Measurements from ENCODE around the gene TRPV3.

Gene TRPV3

GRCh38 chr17:3551189-3551588 is 6.4 kb downstream of the TRPV3 start:
- DNase-seq (ENCODE audit: insufficient read length, low spot score): no peak
- TF ChIP-seq SPI1 (IDR thresholded peaks at IDR 0.05; ENCODE audit: low read depth, low read length) (no peak), POLR2A (IDR thresholded peaks at IDR 0.05; ENCODE audit: low read depth, low read length) (no peak), PAX5 (IDR thresholded peaks at IDR 0.05; ENCODE audit: insufficient read depth, low read length, severe bottlenecking) (no peak), TAF1 (IDR thresholded peaks at IDR 0.05; ENCODE audit: low read depth, low read length) (no peak), POU2F2 (IDR thresholded peaks at IDR 0.05; ENCODE audit: low read depth, low read length) (no peak), POLR2AphosphoS5 (IDR thresholded peaks at IDR 0.05; ENCODE audit: low read depth, low read length) (no peak)
- no peak for FAIRE-seq

DNA sequence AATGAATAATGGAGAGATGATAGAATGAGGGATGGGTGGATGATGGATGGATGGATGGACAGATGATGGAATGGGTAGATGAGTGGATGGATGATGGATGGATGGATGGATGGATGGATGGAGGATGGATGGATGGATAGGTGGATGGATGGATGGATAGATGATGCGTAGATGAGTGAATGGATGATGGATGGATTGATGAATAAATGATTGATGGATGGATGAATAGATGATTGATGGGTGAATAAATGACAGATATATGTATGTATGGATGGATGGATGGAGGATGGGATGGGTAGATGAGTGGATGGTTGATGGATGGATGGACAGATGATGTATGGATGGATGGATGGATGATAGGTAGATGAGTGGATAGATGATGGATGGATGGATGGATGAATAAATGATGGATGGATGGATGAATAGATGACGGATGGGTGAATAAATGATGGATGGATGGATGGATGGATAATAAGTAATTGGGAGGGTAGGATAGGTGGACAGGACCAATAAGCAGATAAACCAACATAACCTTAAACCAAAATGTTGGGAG is 7.9 kb downstream of the TRPV3 start:
- FAIRE-seq: no peak
- TF ChIP-seq POLR2A (IDR thresholded peaks at IDR 0.05; ENCODE audit: low read depth, low read length): no peak
- no peak for TF ChIP-seq TAF1 (IDR thresholded peaks at IDR 0.05; ENCODE audit: low read depth, low read length)
- no peak for TF ChIP-seq SPI1 (IDR thresholded peaks at IDR 0.05; ENCODE audit: low read depth, low read length)
- TF ChIP-seq POU2F2 (IDR thresholded peaks at IDR 0.05; ENCODE audit: low read depth, low read length): no peak
- no peak for TF ChIP-seq PAX5 (IDR thresholded peaks at IDR 0.05; ENCODE audit: insufficient read depth, low read length, severe bottlenecking)
- TF ChIP-seq POLR2AphosphoS5 (IDR thresholded peaks at IDR 0.05; ENCODE audit: low read depth, low read length): no peak
- no peak for DNase-seq (ENCODE audit: insufficient read length, low spot score)

DNA sequence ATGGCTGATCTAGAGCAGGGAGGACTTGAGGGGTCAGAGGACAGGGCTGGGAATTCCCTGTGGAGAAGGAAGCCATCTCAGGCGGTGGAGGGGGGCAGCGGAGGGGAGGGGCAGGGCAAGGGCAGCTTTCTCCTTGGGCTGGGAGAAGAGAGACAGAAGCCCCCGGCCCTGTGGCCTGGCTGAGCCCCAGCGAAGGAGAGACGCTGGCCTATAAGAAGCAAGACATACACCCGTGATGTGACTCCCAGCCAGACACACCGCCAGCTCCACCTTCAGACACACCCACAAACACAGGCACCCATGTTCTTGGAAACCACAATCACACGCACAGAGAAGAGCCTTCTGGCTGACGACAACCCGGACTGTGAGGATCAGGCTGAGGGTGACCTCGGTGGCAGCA is 10.0 kb downstream of the TRPV3 start:
- TF ChIP-seq POLR2A (IDR thresholded peaks at IDR 0.05; ENCODE audit: low read depth, low read length): no peak
- TF ChIP-seq POLR2AphosphoS5 (IDR thresholded peaks at IDR 0.05; ENCODE audit: low read depth, low read length): no peak
- no peak for TF ChIP-seq TAF1 (IDR thresholded peaks at IDR 0.05; ENCODE audit: low read depth, low read length)
- TF ChIP-seq SPI1 (IDR thresholded peaks at IDR 0.05; ENCODE audit: low read depth, low read length): no peak
- TF ChIP-seq POU2F2 (IDR thresholded peaks at IDR 0.05; ENCODE audit: low read depth, low read length): no peak
- no peak for TF ChIP-seq PAX5 (IDR thresholded peaks at IDR 0.05; ENCODE audit: insufficient read depth, low read length, severe bottlenecking)
- no peak for DNase-seq (ENCODE audit: insufficient read length, low spot score)
- FAIRE-seq: no peak

GRCh38 chr17:3546997-3547396 is 10.6 kb downstream of the TRPV3 start:
- no peak for FAIRE-seq
- TF ChIP-seq POLR2AphosphoS5 (IDR thresholded peaks at IDR 0.05; ENCODE audit: low read depth, low read length) (no peak), SPI1 (IDR thresholded peaks at IDR 0.05; ENCODE audit: low read depth, low read length) (no peak), PAX5 (IDR thresholded peaks at IDR 0.05; ENCODE audit: insufficient read depth, low read length, severe bottlenecking) (no peak), POLR2A (IDR thresholded peaks at IDR 0.05; ENCODE audit: low read depth, low read length) (no peak), TAF1 (IDR thresholded peaks at IDR 0.05; ENCODE audit: low read depth, low read length) (no peak), POU2F2 (IDR thresholded peaks at IDR 0.05; ENCODE audit: low read depth, low read length) (no peak)
- no peak for DNase-seq (ENCODE audit: insufficient read length, low spot score)

- DNase-seq (ENCODE audit: insufficient read length, low spot score) (no peak), FAIRE-seq (no peak)
- no peak for TF ChIP-seq SPI1 (IDR thresholded peaks at IDR 0.05; ENCODE audit: low read depth, low read length)
- no peak for TF ChIP-seq POLR2AphosphoS5 (IDR thresholded peaks at IDR 0.05; ENCODE audit: low read depth, low read length)
- no peak for TF ChIP-seq TAF1 (IDR thresholded peaks at IDR 0.05; ENCODE audit: low read depth, low read length)
- no peak for TF ChIP-seq PAX5 (IDR thresholded peaks at IDR 0.05; ENCODE audit: insufficient read depth, low read length, severe bottlenecking)
- no peak for TF ChIP-seq POLR2A (IDR thresholded peaks at IDR 0.05; ENCODE audit: low read depth, low read length)
- TF ChIP-seq POU2F2 (IDR thresholded peaks at IDR 0.05; ENCODE audit: low read depth, low read length): no peak
Measured at GRCh38 chr17:3546521-3546920, 11.1 kb downstream of the TRPV3 start.

GRCh38 chr17:3545151-3545550 is 12.5 kb downstream of the TRPV3 start:
- DNase-seq (ENCODE audit: insufficient read length, low spot score) (no peak), FAIRE-seq (no peak)
- TF ChIP-seq SPI1 (IDR thresholded peaks at IDR 0.05; ENCODE audit: low read depth, low read length) (no peak), TAF1 (IDR thresholded peaks at IDR 0.05; ENCODE audit: low read depth, low read length) (no peak), POU2F2 (IDR thresholded peaks at IDR 0.05; ENCODE audit: low read depth, low read length) (no peak), PAX5 (IDR thresholded peaks at IDR 0.05; ENCODE audit: insufficient read depth, low read length, severe bottlenecking) (no peak), POLR2A (IDR thresholded peaks at IDR 0.05; ENCODE audit: low read depth, low read length) (no peak), POLR2AphosphoS5 (IDR thresholded peaks at IDR 0.05; ENCODE audit: low read depth, low read length) (no peak)

- DNase-seq (ENCODE audit: insufficient read length, low spot score): no peak
- no peak for FAIRE-seq
- TF ChIP-seq SPI1 (IDR thresholded peaks at IDR 0.05; ENCODE audit: low read depth, low read length): no peak
- TF ChIP-seq TAF1 (IDR thresholded peaks at IDR 0.05; ENCODE audit: low read depth, low read length): no peak
- TF ChIP-seq PAX5 (IDR thresholded peaks at IDR 0.05; ENCODE audit: insufficient read depth, low read length, severe bottlenecking): no peak
- TF ChIP-seq POLR2AphosphoS5 (IDR thresholded peaks at IDR 0.05; ENCODE audit: low read depth, low read length): no peak
- TF ChIP-seq POLR2A (IDR thresholded peaks at IDR 0.05; ENCODE audit: low read depth, low read length): no peak
- TF ChIP-seq POU2F2 (IDR thresholded peaks at IDR 0.05; ENCODE audit: low read depth, low read length): no peak
Measured at GRCh38 chr17:3544365-3544764, 13.2 kb downstream of the TRPV3 start.

- no peak for TF ChIP-seq POLR2A (IDR thresholded peaks at IDR 0.05; ENCODE audit: low read depth, low read length)
- TF ChIP-seq SPI1 (IDR thresholded peaks at IDR 0.05; ENCODE audit: low read depth, low read length): no peak
- no peak for TF ChIP-seq TAF1 (IDR thresholded peaks at IDR 0.05; ENCODE audit: low read depth, low read length)
- no peak for TF ChIP-seq POU2F2 (IDR thresholded peaks at IDR 0.05; ENCODE audit: low read depth, low read length)
- TF ChIP-seq POLR2AphosphoS5 (IDR thresholded peaks at IDR 0.05; ENCODE audit: low read depth, low read length): no peak
- no peak for DNase-seq (ENCODE audit: insufficient read length, low spot score)
- no peak for FAIRE-seq
Measured at GRCh38 chr17:3543453-3543852, 14.2 kb downstream of the TRPV3 start.

DNA sequence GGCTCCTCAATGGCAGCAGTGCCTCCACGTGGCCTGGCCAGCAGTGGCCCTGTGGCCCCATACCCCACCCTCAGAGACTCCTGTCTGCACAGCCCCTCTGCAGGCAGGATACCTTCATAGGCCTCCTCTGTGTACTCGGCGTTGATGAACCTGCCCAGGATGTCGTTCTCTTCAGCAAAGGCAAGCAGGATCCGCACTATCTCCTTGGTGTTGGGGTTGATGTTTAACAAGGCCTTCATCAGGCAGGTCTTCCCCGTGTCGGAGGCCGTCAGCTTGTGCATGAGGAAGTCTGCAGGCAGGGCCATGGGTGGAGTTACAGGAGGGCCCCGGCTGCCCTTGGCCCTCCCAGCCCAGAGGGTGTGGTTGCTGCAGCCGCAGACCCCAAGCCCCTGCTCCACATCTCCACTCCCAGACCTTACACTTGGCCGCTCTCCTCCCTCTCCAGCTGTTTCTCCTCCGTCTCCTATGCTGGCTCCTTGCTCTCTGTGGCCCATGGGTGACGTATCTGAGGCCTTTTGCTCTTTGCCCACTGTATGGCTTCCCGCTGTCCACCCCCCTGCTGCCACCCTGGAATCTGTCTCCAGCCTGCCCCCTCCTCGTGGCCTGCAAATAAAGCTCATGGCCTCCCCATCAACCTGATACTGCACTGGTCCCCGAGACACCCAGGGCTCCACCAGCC is 15.1 kb downstream of the TRPV3 start:
- DNase-seq (ENCODE audit: insufficient read length, low spot score): no peak
- no peak for FAIRE-seq
- TF ChIP-seq POLR2A (IDR thresholded peaks at IDR 0.05; ENCODE audit: low read depth, low read length): no peak
- TF ChIP-seq PAX5 (IDR thresholded peaks at IDR 0.05; ENCODE audit: insufficient read depth, low read length, severe bottlenecking): no peak
- TF ChIP-seq TAF1 (IDR thresholded peaks at IDR 0.05; ENCODE audit: low read depth, low read length): no peak
- no peak for TF ChIP-seq POU2F2 (IDR thresholded peaks at IDR 0.05; ENCODE audit: low read depth, low read length)
- no peak for TF ChIP-seq POLR2AphosphoS5 (IDR thresholded peaks at IDR 0.05; ENCODE audit: low read depth, low read length)
- TF ChIP-seq SPI1 (IDR thresholded peaks at IDR 0.05; ENCODE audit: low read depth, low read length): no peak
